Measurements from ENCODE around the gene MTCH2. TPM values are rescaled to one million over a fixed set of nuclear protein-coding genes. Genes with fewer than 3 reads are reported as not detected.

MTCH2 gene
- total and polyA plus RNA-seq, 2 donors (not counting 1 experiment from before 2014, with no cell fraction given) = 18.1 to 26.9 TPM

GRCh38 chr11:47628026-47628425 is 14.3 kb downstream of the MTCH2 start:
- 100% methylated on average over 1 of the region's 4 CpGs for WGBS (ENCODE audit: insufficient coverage)
- CTCF ChIA-PET = no interaction called here
- ATAC-seq (ENCODE audit: low read depth) = no peak

DNA sequence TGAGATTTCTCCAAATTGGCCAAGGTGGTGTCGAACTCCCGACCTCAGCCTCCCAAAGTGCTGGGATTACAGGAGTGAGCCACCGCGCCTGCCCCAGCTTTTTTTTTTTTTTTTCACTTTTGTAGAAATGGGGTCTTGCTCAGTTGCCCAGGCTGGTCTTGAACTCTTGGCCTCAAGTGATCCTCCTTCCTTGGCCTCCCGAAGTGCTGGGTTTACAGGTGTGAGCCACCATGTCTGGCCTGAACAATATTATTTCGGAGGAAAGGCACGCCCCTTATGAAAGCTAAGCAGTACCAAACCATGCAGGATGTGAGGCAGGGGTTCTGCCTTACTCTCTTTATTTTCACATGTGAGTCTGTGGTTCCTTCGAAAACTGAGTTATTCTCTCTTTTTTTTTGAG is 16.1 kb downstream of the MTCH2 start:
- H3K4me3 Mint-ChIP-seq = no peak overlapping the region
- H3K27me3 ChIP-seq (replicated peaks in 1 of 4; ENCODE audit: control extremely low read depth in 1 of 4, control insufficient read depth in 3 of 4, insufficient read depth in 4 of 4, low read length in 3 of 4) = no peaks in the 10 kb centered on the region
- H3K36me3 ChIP-seq (replicated peaks in 1 of 2; ENCODE audit: control extremely low read depth in 1 of 2, control insufficient read depth in 1 of 2, extremely low read depth in 1 of 2, insufficient read depth in 2 of 2, low read length in 1 of 2) = peaks cover 20 to 57% of the 10 kb centered on the region in 2 experiments
- 93% methylated on average over 4 of the region's 8 CpGs for WGBS (ENCODE audit: insufficient coverage)
- ATAC-seq (ENCODE audit: low read depth) (no peak), DNase-seq (no peak)
- POLR2A ChIA-PET = interaction anchor here (0.6 kb wide), 2 partner anchors 142 to 178 kb away, joined by 3 read pairs; no protein-coding TSS in a partner anchor
- H3K79me2 ChIP-seq (ENCODE audit: control insufficient read depth, insufficient read depth, low read length) = no peaks in the 10 kb centered on the region
- H3K4me3 ChIP-seq (ENCODE audit: control extremely low read depth in 1 of 5, extremely low read depth in 1 of 5, insufficient read depth in 1 of 5, low read depth in 2 of 5, low read length in 4 of 5) = no peak overlapping the region
- no peaks in the 10 kb centered on the region for H3K27me3 Mint-ChIP-seq
- H3K27ac Mint-ChIP-seq = no peak overlapping the region
- CTCF ChIA-PET = no interaction called here
- H3K27ac ChIP-seq (ENCODE audit: low read length in 2 of 2) = no peak overlapping the region
- no peaks in the 10 kb centered on the region for H3K4me1 ChIP-seq (ENCODE audit: control insufficient read depth in 2 of 2, insufficient read depth in 2 of 2, low read length in 2 of 2)
- H3K9me3 Mint-ChIP-seq (ENCODE audit: insufficient read depth) = no peaks in the 10 kb centered on the region
- H3K9ac ChIP-seq (ENCODE audit: low read length) = no peak overlapping the region
- no peak overlapping the region for H2AFZ ChIP-seq (ENCODE audit: insufficient read depth, low read depth, low read length, poor library complexity, severe bottlenecking)
- intact Hi-C loops (cut with micrococcal nuclease) = no loop called here
- no peaks in the 10 kb centered on the region for H3K4me1 Mint-ChIP-seq
- H3K9me3 ChIP-seq (ENCODE audit: control extremely low read depth in 1 of 3, control insufficient read depth in 2 of 3, insufficient read depth in 1 of 3, low read length in 2 of 3) = no peaks in the 10 kb centered on the region
- no peak overlapping the region for H3K4me2 ChIP-seq (replicated peaks; ENCODE audit: low read depth, low read length, poor library complexity, severe bottlenecking)
- TF ChIP-seq EZH2 (IDR thresholded peaks at IDR 0.05; ENCODE audit: borderline replicate concordance, insufficient read depth, low read depth, low read length, poor library complexity, severe bottlenecking) = no peak
- TF ChIP-seq, protein P1, sequence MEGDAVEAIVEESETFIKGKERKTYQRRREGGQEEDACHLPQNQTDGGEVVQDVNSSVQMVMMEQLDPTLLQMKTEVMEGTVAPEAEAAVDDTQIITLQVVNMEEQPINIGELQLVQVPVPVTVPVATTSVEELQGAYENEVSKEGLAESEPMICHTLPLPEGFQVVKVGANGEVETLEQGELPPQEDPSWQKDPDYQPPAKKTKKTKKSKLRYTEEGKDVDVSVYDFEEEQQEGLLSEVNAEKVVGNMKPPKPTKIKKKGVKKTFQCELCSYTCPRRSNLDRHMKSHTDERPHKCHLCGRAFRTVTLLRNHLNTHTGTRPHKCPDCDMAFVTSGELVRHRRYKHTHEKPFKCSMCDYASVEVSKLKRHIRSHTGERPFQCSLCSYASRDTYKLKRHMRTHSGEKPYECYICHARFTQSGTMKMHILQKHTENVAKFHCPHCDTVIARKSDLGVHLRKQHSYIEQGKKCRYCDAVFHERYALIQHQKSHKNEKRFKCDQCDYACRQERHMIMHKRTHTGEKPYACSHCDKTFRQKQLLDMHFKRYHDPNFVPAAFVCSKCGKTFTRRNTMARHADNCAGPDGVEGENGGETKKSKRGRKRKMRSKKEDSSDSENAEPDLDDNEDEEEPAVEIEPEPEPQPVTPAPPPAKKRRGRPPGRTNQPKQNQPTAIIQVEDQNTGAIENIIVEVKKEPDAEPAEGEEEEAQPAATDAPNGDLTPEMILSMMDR (IDR thresholded peaks at IDR 0.05) = no peak
- no peaks in the 10 kb centered on the region for H4K20me1 ChIP-seq (ENCODE audit: control insufficient read depth, insufficient read depth, low read length, poor library complexity, severe bottlenecking)

More at GRCh38 chr11:47628026-47628425, 14.3 kb downstream of the MTCH2 start:
- Mint-ChIP-seq H3K4me3 (no peak overlapping the region), H3K9me3 (ENCODE audit: insufficient read depth) (no peaks in the 10 kb centered on the region), H3K27ac (no peak overlapping the region), H3K27me3 (no peaks in the 10 kb centered on the region), H3K4me1 (no peaks in the 10 kb centered on the region)
- intact Hi-C loops (cut with micrococcal nuclease) = no loop called here
- Histone ChIP-seq H4K20me1 (ENCODE audit: control insufficient read depth, insufficient read depth, low read length, poor library complexity, severe bottlenecking) (no peaks in the 10 kb centered on the region), H3K4me1 (ENCODE audit: control insufficient read depth in 2 of 2, insufficient read depth in 2 of 2, low read length in 2 of 2) (no peaks in the 10 kb centered on the region), H3K79me2 (ENCODE audit: control insufficient read depth, insufficient read depth, low read length) (no peaks in the 10 kb centered on the region), H3K9me3 (ENCODE audit: control extremely low read depth in 1 of 3, control insufficient read depth in 2 of 3, insufficient read depth in 1 of 3, low read length in 2 of 3) (no peaks in the 10 kb centered on the region), H3K9ac (ENCODE audit: low read length) (no peak overlapping the region), H3K27me3 (replicated peaks in 1 of 4; ENCODE audit: control extremely low read depth in 1 of 4, control insufficient read depth in 3 of 4, insufficient read depth in 4 of 4, low read length in 3 of 4) (no peaks in the 10 kb centered on the region), H2AFZ (ENCODE audit: insufficient read depth, low read depth, low read length, poor library complexity, severe bottlenecking) (no peak overlapping the region), H3K4me3 (ENCODE audit: control extremely low read depth in 1 of 5, extremely low read depth in 1 of 5, insufficient read depth in 1 of 5, low read depth in 2 of 5, low read length in 4 of 5) (no peak overlapping the region), H3K36me3 (replicated peaks in 1 of 2; ENCODE audit: control extremely low read depth in 1 of 2, control insufficient read depth in 1 of 2, extremely low read depth in 1 of 2, insufficient read depth in 2 of 2, low read length in 1 of 2) (peaks cover 10 to 56% of the 10 kb centered on the region in 2 experiments), H3K4me2 (replicated peaks; ENCODE audit: low read depth, low read length, poor library complexity, severe bottlenecking) (no peak overlapping the region), H3K27ac (ENCODE audit: low read length in 2 of 2) (no peak overlapping the region)
- TF ChIP-seq EZH2 (IDR thresholded peaks at IDR 0.05; ENCODE audit: borderline replicate concordance, insufficient read depth, low read depth, low read length, poor library complexity, severe bottlenecking) = no peak
- TF ChIP-seq, protein P1 (IDR thresholded peaks at IDR 0.05) = no peak
- POLR2A ChIA-PET = no interaction called here
- no peak for DNase-seq
